SJCRH30 (cell line): ENCODE measurements around the gene RFWD3. TPM values are rescaled to one million over a fixed set of nuclear protein-coding genes. Genes with fewer than 3 reads are reported as not detected.
A peak's percentile ranks its signal among the peaks of the same experiment; 100 is the strongest.

Experiments
- DNase-seq, 2 experiments: peaks; one replicate each; pipeline ENCODE4 v3.0.0-alpha.2; 2015 to 2020
- H3K27ac ChIP-seq: fragments of 250-450 bp; sonication (Bioruptor Pico); 2 replicates; pipeline ENCODE4 v1.5.1; 2020; ENCODE audit warnings: mild to moderate bottlenecking, moderate library complexity
- H3K27me3 ChIP-seq: fragments of 250-450 bp; sonication (Bioruptor Pico); 2 replicates; pipeline ENCODE4 v1.5.1; 2020; ENCODE audit warnings: mild to moderate bottlenecking, moderate library complexity
- H3K36me3 ChIP-seq: fragments of 250-450 bp; sonication (Bioruptor Pico); 2 replicates; pipeline ENCODE4 v1.5.1; 2020; ENCODE audit warnings: mild to moderate bottlenecking, moderate library complexity
- H3K4me1 ChIP-seq: fragments of 250-450 bp; sonication (Bioruptor Pico); 2 replicates; pipeline ENCODE4 v1.5.1; 2020; ENCODE audit warnings: mild to moderate bottlenecking, moderate library complexity
- H3K4me3 ChIP-seq: fragments of 250-450 bp; sonication (Bioruptor Pico); 2 replicates; pipeline ENCODE4 v1.5.1; 2020; ENCODE audit warnings: mild to moderate bottlenecking, moderate library complexity
- H3K9me3 ChIP-seq: fragments of 250-450 bp; sonication (Bioruptor Pico); replicated peaks from 2 replicates; pipeline ENCODE4 v1.5.1; 2020; ENCODE audit warnings: mild to moderate bottlenecking, moderate library complexity
- total RNA-seq: library from RNA; depleted of rRNA; stranded (reverse); fragments of >200 nt; shearing (Covaris generic); gene quantifications from 2 replicates; pipeline ENCODE4 v1.2.3, GENCODE V29; 2014; rRNA removed

Gene RFWD3
- 40.9 and 42.2 TPM in 2 replicates for total RNA-seq

DNA sequence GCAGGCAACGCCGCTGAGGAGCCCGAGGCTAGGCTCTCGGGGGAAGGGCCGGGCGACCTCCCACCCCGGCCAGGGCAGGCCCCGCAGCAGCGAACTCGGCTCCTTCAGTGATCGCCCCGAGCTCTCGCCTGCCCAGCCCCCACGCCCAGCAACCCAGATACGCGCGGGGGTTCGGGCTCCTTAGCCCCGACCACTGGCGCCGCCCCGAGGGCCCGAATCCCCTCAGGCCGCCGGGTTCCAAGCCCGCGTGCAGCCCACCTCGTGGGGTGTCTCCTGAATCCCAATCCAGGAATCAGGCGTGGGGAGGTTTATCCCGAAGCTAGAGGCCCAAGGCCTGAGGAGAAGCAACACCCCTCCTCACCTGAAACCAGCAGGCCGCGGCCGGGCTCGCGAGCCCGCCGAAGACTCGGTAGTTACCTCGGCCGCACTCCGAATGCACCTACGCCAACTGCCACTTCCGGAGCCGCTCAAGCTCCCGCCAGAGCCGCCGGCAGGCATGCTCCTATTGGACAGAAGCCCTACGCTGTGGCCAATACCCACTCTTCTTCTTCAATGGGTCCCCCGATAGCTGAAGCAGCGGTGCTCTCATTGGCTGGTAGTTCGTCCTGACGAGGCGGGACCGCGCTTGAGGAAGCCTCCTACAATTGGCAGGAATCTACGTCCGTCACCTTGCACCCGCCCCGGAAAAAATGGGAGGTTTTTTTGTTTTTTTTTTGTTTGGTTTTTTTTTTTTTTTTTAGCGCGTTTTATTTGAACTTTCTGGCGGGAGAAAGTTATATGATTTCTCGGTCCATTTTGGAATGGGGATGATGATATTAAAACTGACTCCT lies at the start of gene RFWD3:
Gene RFWD3 (minus strand): TSS at position 453 of the 830 bp plus-strand sequence. CDS start 5,428 bp downstream, outside the sequence.
- DNase-seq: peak; percentile 96
- Histone ChIP-seq H3K36me3 (peaks cover 24% of the 10 kb centered on the region), H3K27me3 (no peaks in the 10 kb centered on the region), H3K4me1 (no peaks in the 10 kb centered on the region), H3K27ac (peak within 1 kb of the TSS; percentile 94), H3K4me3 (peak within 1 kb of the TSS; percentile 93), H3K9me3 (0 out of 2 replicates have a peak, but pooled peaks cover 3% of the 10 kb centered on the region)

GRCh38 chr16:74716355-74716754 lies 49.7 kb upstream of the RFWD3 start:
- no peak for DNase-seq
- no peaks in the 10 kb centered on the region for H3K4me1 ChIP-seq
- H3K27ac ChIP-seq: no peak overlapping the region

DNA sequence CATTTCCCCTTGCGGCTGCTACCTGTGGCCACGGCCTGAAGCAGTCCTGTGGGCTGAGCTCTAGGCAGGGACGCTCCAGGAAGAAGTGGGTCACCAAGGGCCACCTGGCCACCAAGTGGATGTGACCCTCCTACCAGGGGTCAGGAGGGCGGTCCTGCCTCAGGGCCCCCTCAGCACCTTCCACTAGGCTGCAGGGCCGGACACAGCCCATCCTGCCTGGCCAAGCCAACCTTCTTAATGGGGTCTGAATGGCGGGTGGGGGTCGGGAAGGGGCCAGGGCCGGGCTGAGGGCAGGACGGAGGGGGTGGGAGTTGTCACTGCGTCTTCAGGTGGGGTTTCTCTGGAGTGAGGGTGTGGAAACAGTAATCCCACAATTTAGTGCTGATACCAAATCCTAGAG lies 47.2 kb upstream of the RFWD3 start:
- H3K4me1 ChIP-seq: no peaks in the 10 kb centered on the region
- no peaks in the 10 kb centered on the region for H3K36me3 ChIP-seq
- H3K4me3 ChIP-seq: no peak overlapping the region
- no peaks in the 10 kb centered on the region for H3K27me3 ChIP-seq
- no peaks in the 10 kb centered on the region for H3K9me3 ChIP-seq
- no peak for DNase-seq
- no peak overlapping the region for H3K27ac ChIP-seq

More at GRCh38 chr16:74716355-74716754, 49.7 kb upstream of the RFWD3 start:
- Histone ChIP-seq H3K9me3 (no peaks in the 10 kb centered on the region), H3K27me3 (no peaks in the 10 kb centered on the region), H3K4me3 (no peak overlapping the region), H3K36me3 (no peaks in the 10 kb centered on the region)

DNA sequence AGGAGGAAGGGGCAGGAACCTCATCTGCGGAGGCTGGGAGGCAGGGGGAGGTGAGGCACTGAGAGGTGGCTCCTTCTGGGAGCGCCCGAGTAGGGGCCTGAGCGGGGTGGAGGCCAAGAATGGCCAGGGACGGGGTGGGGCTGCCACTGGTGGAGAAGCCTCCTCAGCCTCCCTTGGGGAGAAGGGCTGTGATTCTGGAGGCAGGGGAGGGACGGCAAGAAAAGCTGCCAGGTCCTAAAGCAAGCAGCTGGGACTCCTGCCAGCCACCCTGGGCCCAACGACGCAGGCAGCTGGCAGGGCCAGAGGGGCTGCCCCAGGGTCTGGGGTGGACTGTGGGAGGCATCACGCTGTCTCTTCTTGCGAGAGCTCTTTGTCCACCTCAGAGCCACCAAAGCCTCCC lies 46.6 kb upstream of the RFWD3 start:
- H3K27ac ChIP-seq: no peak overlapping the region
- no peak for DNase-seq
- H3K36me3 ChIP-seq: no peaks in the 10 kb centered on the region
- no peak overlapping the region for H3K4me3 ChIP-seq
- no peaks in the 10 kb centered on the region for H3K4me1 ChIP-seq
- H3K9me3 ChIP-seq: no peaks in the 10 kb centered on the region
- no peaks in the 10 kb centered on the region for H3K27me3 ChIP-seq

GRCh38 chr16:74711938-74712337 lies 45.3 kb upstream of the RFWD3 start:
- no peak overlapping the region for H3K27ac ChIP-seq
- no peaks in the 10 kb centered on the region for H3K4me1 ChIP-seq
- no peak overlapping the region for H3K4me3 ChIP-seq
- no peaks in the 10 kb centered on the region for H3K27me3 ChIP-seq
- no peaks in the 10 kb centered on the region for H3K9me3 ChIP-seq
- no peaks in the 10 kb centered on the region for H3K36me3 ChIP-seq
- DNase-seq: no peak

- Histone ChIP-seq H3K9me3 (no peaks in the 10 kb centered on the region), H3K4me3 (no peak overlapping the region), H3K27ac (no peak overlapping the region), H3K27me3 (no peaks in the 10 kb centered on the region), H3K4me1 (no peaks in the 10 kb centered on the region), H3K36me3 (no peaks in the 10 kb centered on the region)
- no peak for DNase-seq
Observed at GRCh38 chr16:74710401-74710800, 43.7 kb upstream of the RFWD3 start.

GRCh38 chr16:74709441-74709877 lies 42.8 kb upstream of the RFWD3 start:
- H3K27ac ChIP-seq: no peak overlapping the region
- no peaks in the 10 kb centered on the region for H3K27me3 ChIP-seq
- H3K4me1 ChIP-seq: no peaks in the 10 kb centered on the region
- H3K36me3 ChIP-seq: no peaks in the 10 kb centered on the region
- H3K4me3 ChIP-seq: no peak overlapping the region
- peak; percentile 41 to 70 for DNase-seq
- H3K9me3 ChIP-seq: no peaks in the 10 kb centered on the region

DNA sequence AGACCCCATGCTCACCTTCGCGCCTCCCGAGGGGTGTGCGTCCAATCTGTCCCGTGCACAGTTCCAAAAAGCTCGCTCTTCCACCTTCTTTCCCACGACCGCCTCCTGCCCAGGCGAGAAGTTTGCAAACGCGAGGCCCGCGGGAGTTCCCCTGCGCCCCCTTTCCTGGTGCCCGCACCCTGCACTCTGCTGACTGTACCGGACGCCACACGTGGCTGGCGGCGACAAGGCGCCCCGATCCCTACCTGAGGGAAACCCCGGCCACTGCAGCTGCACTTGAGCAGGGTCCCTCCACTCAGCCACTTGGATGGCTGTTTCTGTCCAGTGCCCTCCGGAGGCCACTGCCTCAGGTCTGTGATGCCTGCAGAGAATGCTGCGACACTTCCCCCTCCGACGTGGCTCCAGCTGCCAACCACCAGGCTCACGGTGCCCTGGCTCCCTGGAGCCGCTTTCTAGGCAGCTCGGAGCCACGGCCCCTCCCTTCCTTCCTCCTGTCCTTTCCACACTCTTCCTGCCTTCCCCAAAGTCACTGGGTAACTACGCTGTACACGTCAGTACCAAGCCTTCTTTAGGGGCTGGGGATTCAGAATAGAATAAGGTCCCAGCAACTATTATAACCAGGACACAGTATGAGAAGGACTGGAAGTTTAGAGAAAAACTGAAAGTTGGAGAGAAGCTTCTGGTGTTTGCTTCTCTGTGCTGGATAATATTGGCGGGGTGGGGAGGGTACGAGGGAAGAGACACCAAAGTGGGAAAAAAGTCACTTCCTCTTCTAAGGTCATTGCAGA lies 34.0 kb upstream of the RFWD3 start, which contains the start of gene MLKL:
Gene MLKL (minus strand): TSS at position 425 of the 788 bp plus-strand sequence. CDS start 5,105 bp downstream, outside the sequence.
- Histone ChIP-seq H3K27ac (no peak within 1 kb of the TSS), H3K9me3 (no peaks in the 10 kb centered on the region), H3K27me3 (no peaks in the 10 kb centered on the region), H3K36me3 (no peaks in the 10 kb centered on the region), H3K4me3 (peak within 1 kb of the TSS; percentile 26; the same call in 1 of the 2 replicates), H3K4me1 (no peaks in the 10 kb centered on the region)
- DNase-seq: peak in 1 of 2 experiments; percentile 6

DNA sequence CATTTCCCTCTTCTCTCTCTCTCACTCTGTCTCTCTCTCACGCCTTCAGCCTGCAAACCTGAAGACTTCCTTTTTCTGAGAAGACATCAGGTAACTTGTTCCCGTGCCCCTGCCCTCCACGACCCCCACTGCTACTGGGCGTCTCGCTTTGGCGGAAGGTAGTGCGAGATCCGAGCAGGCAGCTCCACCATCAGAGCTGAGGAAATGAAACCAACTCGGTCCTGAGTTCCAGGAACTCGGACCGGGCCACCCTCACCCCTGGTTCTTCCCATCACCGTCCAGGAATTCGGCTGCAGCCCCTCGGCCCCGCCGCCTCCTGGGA lies 33.4 kb upstream of the RFWD3 start:
- no peaks in the 10 kb centered on the region for H3K36me3 ChIP-seq
- no peak for DNase-seq
- no peaks in the 10 kb centered on the region for H3K4me1 ChIP-seq
- H3K27ac ChIP-seq: no peak overlapping the region
- H3K9me3 ChIP-seq: no peaks in the 10 kb centered on the region
- no peaks in the 10 kb centered on the region for H3K27me3 ChIP-seq
- peak overlapping the region; percentile 26; the same call in 1 of the 2 replicates for H3K4me3 ChIP-seq

- no peak overlapping the region for H3K4me3 ChIP-seq
- no peaks in the 10 kb centered on the region for H3K36me3 ChIP-seq
- H3K27ac ChIP-seq: no peak overlapping the region
- H3K27me3 ChIP-seq: no peaks in the 10 kb centered on the region
- no peaks in the 10 kb centered on the region for H3K4me1 ChIP-seq
- no peaks in the 10 kb centered on the region for H3K9me3 ChIP-seq
- DNase-seq: no peak
Observed at GRCh38 chr16:74699666-74700065, 33.0 kb upstream of the RFWD3 start.

GRCh38 chr16:74698222-74698621 lies 31.5 kb upstream of the RFWD3 start:
- Histone ChIP-seq H3K27ac (no peak overlapping the region), H3K36me3 (no peaks in the 10 kb centered on the region), H3K9me3 (no peaks in the 10 kb centered on the region), H3K27me3 (no peaks in the 10 kb centered on the region), H3K4me1 (no peaks in the 10 kb centered on the region), H3K4me3 (no peak overlapping the region)
- no peak for DNase-seq

DNA sequence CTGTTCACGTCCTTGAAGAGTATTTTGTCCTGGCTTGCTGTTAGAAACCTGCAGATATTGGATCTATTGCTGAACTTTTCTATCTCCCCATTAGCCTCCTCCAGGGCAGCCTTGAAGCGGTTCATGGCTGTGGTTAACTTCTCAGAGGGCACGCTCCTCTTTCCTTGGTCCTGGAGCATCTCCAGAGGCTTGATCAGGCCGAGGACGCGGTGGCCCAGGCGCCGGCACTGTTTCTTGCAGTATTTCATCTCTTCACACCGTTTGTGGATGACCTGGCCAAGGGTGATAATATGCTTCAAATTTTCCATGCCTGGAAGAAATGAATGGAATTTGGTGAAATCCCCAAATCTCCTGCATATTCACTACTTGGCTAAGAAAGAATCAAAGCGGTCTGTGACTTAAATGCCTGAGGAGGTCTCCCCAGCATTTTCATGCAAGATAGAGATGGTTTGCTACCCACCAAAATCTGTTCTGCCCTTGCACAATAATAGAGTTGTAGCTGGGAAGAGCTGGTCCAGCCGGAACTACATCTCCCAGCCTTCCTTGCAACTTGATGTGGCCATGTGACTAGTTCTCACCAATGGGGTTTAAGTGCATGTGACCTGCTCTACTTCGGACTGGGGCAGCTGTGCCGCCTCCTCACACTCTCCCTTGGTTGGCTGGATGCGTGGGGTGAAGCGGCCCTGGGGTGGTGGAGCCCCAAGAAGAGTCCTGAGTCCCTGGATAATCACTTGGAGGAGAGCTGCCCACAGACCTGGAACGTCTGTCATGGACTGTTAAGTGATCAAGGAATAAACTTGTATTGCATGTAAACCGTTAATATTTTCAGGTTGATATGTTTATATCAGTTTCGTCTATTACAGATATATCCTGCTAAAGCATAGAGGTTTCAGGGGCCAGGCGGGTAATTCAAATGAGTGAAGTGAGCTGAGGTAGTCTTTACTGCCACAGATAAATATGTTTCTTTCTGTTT lies 29.1 kb upstream of the RFWD3 start:
- Histone ChIP-seq H3K4me1 (no peaks in the 10 kb centered on the region), H3K9me3 (no peaks in the 10 kb centered on the region), H3K36me3 (no peaks in the 10 kb centered on the region), H3K4me3 (peak overlapping the region; percentile 51), H3K27ac (no peak overlapping the region), H3K27me3 (no peaks in the 10 kb centered on the region)
- DNase-seq: peak; percentile 83 to 87

DNA sequence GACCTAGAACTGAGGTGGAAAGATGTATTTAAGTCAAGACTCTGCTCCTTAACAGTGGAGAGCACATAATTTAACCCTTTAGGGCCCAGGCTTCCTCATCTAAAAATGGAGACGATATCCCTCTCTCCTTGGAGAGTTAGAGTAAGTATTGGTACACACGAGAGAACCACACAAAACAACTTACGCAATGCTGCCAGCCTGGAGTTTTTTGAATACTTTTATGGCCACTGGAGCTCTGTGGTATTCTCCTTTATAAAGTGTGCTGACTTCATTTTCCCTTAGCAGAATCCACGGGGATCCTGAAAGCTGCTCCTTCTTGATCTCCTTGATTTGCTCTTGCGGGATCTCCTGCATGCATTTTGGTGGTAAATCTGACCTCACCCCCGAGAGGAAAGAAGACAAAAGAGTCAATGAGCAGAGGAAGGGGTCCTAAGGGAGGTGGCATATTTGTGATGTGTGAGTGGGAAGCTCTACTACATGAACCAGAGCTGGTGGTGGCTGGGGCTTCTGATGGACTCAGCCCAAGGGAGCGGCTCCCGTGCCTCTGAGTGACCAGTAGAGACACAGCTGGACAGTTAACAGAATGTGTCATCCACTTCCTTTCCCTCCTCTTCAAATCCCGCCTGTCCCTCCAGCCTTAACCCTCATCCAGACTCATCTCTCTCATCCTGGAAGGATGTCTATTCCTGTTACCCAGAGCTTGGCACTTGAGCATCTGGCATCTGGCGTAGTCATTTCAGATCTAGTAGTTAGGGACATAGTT lies 24.6 kb upstream of the RFWD3 start:
- H3K4me1 ChIP-seq: no peaks in the 10 kb centered on the region
- H3K27ac ChIP-seq: no peak overlapping the region
- no peaks in the 10 kb centered on the region for H3K27me3 ChIP-seq
- DNase-seq: no peak
- no peaks in the 10 kb centered on the region for H3K9me3 ChIP-seq
- no peak overlapping the region for H3K4me3 ChIP-seq
- H3K36me3 ChIP-seq: no peaks in the 10 kb centered on the region

DNA sequence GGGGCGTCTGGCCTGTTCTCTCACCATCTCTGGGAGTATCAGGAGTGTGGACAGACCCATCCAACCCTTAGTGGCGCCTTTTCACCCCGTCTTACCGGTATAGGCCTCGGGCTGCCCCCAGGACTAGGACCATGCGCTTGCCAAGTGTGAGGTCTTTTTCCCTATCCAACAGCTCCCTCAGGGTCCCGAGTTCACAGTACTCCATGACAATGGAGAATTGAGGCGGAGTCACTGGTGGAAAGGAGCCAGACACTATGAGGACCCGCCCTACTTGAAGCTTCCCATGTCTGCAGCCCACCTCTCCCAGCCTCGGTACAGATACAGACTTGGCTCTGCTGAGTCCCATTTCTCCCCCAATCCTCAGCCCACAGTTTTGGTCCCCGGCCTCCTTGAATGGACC lies 15.9 kb upstream of the RFWD3 start:
- H3K27ac ChIP-seq: no peak overlapping the region
- no peaks in the 10 kb centered on the region for H3K36me3 ChIP-seq
- no peak overlapping the region for H3K4me3 ChIP-seq
- H3K4me1 ChIP-seq: peaks cover 7% of the 10 kb centered on the region; the same call in 1 of the 2 replicates
- H3K27me3 ChIP-seq: no peaks in the 10 kb centered on the region
- no peaks in the 10 kb centered on the region for H3K9me3 ChIP-seq
- DNase-seq: no peak
